Brain microvascular endothelial cell (primary cell): Measurements from ENCODE around the gene ERC2.

Experiments
- DNase-seq: peaks from one replicate; pipeline ENCODE4 v3.0.0-alpha.2; 2020
- H3K27ac ChIP-seq: fragments of 250-450 bp; sonication (Bioruptor Pico); 2 replicates; pipeline ENCODE4 v1.5.1; 2020; ENCODE audit warnings: mild to moderate bottlenecking, moderate library complexity
- H3K27me3 ChIP-seq: fragments of 250-450 bp; sonication (Bioruptor Pico); replicated peaks from 2 replicates; pipeline ENCODE4 v1.5.1; 2020; ENCODE audit warnings: mild to moderate bottlenecking
- H3K36me3 ChIP-seq: fragments of 250-450 bp; sonication (Bioruptor Pico); replicated peaks from 2 replicates; pipeline ENCODE4 v1.5.1; 2020; ENCODE audit warnings: mild to moderate bottlenecking
- H3K4me3 ChIP-seq: 2 replicates; pipeline ENCODE4 v1.5.1; 2011; ENCODE audit warnings: low read depth, mild to moderate bottlenecking, control low read depth, low read length, moderate library complexity
- in situ Hi-C: cut with HindIII; loops from 2 replicates; pipeline ENCODE4 v1.10.0; 2017; ENCODE audit warnings: low sequenced_read_pairs, low pct_ligation_motif_present
- TF ChIP-seq, protein P1 (sequence below): IDR thresholded peaks from 2 replicates; pipeline ENCODE4 v1.5.1; 2011; ENCODE audit warnings: low read depth, mild to moderate bottlenecking, moderate library complexity, low read length, control low read depth, inconsistent platforms; ENCODE audit errors: missing control alignments

The ERC2 gene

DNA sequence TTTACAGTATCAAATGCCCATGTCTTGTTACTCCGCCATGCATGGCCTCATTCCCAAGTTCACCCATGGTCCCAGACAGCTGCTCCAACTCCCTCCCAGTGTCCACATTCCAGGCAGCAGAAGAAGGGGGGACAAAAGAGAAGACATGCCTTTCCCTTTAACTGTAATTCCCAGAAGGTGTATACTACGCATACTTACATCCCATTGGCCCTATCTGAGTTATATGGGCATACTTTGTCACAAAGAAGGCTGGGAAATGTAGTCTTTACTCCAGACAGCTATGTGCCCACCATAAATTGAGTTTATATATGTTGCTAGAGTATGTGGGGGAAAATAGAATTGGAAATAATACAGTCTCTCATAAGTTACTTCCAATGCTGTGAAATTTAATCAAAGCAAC, 70.5 kb downstream of the ERC2 start:
- TF ChIP-seq, protein P1, sequence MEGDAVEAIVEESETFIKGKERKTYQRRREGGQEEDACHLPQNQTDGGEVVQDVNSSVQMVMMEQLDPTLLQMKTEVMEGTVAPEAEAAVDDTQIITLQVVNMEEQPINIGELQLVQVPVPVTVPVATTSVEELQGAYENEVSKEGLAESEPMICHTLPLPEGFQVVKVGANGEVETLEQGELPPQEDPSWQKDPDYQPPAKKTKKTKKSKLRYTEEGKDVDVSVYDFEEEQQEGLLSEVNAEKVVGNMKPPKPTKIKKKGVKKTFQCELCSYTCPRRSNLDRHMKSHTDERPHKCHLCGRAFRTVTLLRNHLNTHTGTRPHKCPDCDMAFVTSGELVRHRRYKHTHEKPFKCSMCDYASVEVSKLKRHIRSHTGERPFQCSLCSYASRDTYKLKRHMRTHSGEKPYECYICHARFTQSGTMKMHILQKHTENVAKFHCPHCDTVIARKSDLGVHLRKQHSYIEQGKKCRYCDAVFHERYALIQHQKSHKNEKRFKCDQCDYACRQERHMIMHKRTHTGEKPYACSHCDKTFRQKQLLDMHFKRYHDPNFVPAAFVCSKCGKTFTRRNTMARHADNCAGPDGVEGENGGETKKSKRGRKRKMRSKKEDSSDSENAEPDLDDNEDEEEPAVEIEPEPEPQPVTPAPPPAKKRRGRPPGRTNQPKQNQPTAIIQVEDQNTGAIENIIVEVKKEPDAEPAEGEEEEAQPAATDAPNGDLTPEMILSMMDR, result no peak
- Histone ChIP-seq H3K27me3 (no peaks in the 10 kb centered on the region), H3K4me3 (no peak overlapping the region), H3K36me3 (no peaks in the 10 kb centered on the region), H3K27ac (no peak overlapping the region)
- no peak for DNase-seq
- in situ Hi-C loops, result no loop called here

DNA sequence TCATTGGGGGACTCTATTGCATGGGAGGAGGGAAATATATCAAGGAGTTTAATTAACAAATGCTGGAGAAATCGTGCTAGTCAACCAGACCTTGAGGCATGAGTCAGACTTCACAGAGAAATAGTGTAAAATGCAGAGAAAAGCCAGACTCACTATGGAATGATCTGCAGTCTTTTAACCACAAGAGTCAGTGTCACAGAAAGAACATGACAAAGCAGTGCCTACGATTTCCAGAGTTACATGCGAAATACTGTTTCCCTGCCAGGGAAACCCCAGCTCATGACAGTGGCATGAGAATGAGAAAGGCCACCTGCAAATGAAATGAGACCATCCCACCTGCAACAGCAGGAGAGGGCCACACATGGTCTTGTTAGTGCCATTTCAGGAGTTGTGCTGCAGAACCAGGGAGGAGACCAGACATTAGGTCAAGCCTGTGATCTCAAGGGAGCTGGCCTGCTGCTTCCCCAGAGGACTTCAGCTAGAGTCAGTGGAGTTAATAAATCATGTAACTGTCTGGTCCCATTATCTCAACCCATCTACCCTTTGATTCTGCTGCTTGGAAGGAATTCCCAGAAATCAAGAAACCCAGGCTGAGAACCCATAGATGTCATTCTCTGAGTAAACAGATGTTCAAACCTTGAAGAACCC, 79.0 kb downstream of the ERC2 start:
- no peaks in the 10 kb centered on the region for H3K27me3 ChIP-seq
- no peak overlapping the region for H3K4me3 ChIP-seq
- TF ChIP-seq, protein P1, result no peak
- in situ Hi-C loops, result no loop called here
- no peak for DNase-seq
- H3K27ac ChIP-seq, result no peak overlapping the region
- no peaks in the 10 kb centered on the region for H3K36me3 ChIP-seq

DNA sequence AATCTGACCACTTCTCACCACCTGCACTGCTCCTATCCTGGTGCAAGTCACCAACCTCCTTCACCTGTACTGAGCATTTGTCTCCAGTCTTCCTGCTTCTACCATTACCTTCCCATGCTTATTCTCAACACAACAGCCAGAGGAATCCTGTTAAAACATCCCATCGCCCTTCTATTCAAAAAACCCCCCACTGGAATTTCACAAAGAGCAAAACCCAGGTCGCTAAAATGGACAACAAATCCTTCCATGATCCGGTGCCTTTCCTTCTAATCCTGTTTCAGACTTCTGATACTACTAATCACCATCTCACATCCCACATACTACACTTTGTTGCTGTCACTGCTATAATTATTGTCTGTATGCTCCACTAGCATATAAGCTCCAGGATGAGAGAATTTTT, 85.2 kb downstream of the ERC2 start:
- Histone ChIP-seq H3K27ac (no peak overlapping the region), H3K4me3 (no peak overlapping the region), H3K27me3 (no peaks in the 10 kb centered on the region), H3K36me3 (no peaks in the 10 kb centered on the region)
- TF ChIP-seq, protein P1, result no peak
- in situ Hi-C loops, result no loop called here
- DNase-seq, result no peak

DNA sequence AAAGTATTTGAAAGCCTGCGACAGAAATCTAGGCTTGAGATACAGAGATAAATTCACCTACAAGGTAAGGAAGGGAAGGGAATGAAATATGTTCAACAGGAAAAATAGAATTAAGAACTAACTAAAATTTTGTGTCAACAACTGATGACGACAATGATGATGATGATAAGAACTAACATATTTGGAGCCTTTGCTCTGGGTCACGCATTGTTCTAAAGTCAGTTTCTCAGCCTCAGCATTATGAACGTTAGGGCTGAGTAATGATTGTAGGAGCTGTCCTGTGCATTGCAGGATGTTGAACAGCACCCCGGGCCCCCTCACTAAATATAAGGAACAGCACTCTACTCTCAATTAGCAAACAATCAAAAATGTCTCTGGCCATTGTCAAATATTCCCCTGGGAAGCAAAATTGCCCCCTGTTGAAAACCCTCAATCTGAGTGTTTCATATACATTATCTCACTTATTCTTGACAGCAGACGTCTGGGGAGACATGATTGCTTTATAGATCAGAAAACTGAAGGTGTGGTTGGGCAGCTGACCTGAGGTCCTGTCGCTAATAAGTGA, 88.5 kb downstream of the ERC2 start:
- TF ChIP-seq, protein P1, result no peak
- in situ Hi-C loops, result no loop called here

DNA sequence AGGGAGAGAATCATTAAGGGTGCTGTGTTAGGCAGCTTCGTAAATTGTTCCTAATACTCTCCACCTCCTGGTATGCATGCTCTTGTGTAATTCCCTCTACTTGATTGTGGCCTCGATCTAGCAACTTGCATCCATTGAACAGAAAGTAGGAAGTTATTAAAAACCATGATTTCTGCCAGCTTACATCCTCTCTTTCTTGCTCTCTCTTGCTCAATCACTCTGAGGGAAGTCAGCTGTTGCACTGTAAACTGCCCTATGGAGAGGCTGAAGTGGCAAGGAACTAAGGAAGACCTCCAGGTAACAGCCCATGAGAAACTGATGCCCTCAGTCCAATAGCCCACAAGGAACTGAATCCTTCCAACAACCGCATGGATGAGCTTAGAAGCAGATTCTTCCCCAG, 92.6 kb downstream of the ERC2 start:
- no peak overlapping the region for H3K4me3 ChIP-seq
- H3K27me3 ChIP-seq, result no peaks in the 10 kb centered on the region
- H3K27ac ChIP-seq, result no peak overlapping the region
- no peak for DNase-seq
- in situ Hi-C loops, result no loop called here
- TF ChIP-seq, protein P1, result no peak
- H3K36me3 ChIP-seq, result no peaks in the 10 kb centered on the region

More for the DNA sequence above, 88.5 kb downstream of the ERC2 start:
- Histone ChIP-seq H3K4me3 (no peak overlapping the region), H3K27ac (no peak overlapping the region), H3K27me3 (no peaks in the 10 kb centered on the region), H3K36me3 (no peaks in the 10 kb centered on the region)
- DNase-seq, result no peak

DNA sequence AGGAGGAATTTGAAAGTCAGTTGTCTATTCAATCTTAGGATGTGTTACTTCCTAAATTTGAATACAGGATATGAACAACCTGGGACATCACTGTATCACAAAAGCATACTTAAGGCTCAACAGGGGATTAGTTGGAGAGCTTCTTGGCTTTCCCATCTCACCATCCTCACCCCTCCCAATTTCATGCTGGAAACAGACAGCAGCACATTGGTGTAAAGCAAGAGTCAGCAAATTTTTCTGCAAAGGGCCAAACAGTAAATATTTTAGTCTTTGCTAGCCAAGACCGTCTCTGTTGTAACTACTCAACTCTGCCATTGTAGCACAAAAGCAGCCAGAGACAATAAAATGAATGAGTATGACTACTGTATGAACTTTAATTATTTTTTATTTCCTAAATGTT, 94.9 kb downstream of the ERC2 start:
- H3K36me3 ChIP-seq, result no peaks in the 10 kb centered on the region
- H3K27ac ChIP-seq, result no peak overlapping the region
- H3K4me3 ChIP-seq, result no peak overlapping the region
- DNase-seq, result no peak
- no peaks in the 10 kb centered on the region for H3K27me3 ChIP-seq
- TF ChIP-seq, protein P1, result no peak
- in situ Hi-C loops, result no loop called here
